IPS-15b (cell line): Measurements from ENCODE around the gene TPPP2.

Experiments used
- H3K27me3 ChIP-seq: one replicate; pipeline ENCODE4 v1.6.1; 2013; ENCODE audit warnings: low read length; ENCODE audit not compliant: control insufficient read depth, insufficient read depth
- H3K36me3 ChIP-seq: one replicate; pipeline ENCODE4 v1.6.1; 2013; ENCODE audit warnings: low read length; ENCODE audit not compliant: control insufficient read depth, insufficient read depth
- H3K4me1 ChIP-seq: one replicate; pipeline ENCODE4 v1.6.1; 2013; ENCODE audit warnings: mild to moderate bottlenecking, low read length; ENCODE audit not compliant: control insufficient read depth, insufficient read depth
- H3K4me3 ChIP-seq: one replicate; pipeline ENCODE4 v1.5.1; 2013; ENCODE audit warnings: low read depth, low read length
- H3K9ac ChIP-seq: one replicate; pipeline ENCODE4 v1.6.1; 2013; ENCODE audit warnings: low read depth, mild to moderate bottlenecking, low read length
- H3K9me3 ChIP-seq: one replicate; pipeline ENCODE4 v1.6.1; 2013; ENCODE audit warnings: mild to moderate bottlenecking, low read length; ENCODE audit not compliant: control insufficient read depth, insufficient read depth

The TPPP2 gene

DNA sequence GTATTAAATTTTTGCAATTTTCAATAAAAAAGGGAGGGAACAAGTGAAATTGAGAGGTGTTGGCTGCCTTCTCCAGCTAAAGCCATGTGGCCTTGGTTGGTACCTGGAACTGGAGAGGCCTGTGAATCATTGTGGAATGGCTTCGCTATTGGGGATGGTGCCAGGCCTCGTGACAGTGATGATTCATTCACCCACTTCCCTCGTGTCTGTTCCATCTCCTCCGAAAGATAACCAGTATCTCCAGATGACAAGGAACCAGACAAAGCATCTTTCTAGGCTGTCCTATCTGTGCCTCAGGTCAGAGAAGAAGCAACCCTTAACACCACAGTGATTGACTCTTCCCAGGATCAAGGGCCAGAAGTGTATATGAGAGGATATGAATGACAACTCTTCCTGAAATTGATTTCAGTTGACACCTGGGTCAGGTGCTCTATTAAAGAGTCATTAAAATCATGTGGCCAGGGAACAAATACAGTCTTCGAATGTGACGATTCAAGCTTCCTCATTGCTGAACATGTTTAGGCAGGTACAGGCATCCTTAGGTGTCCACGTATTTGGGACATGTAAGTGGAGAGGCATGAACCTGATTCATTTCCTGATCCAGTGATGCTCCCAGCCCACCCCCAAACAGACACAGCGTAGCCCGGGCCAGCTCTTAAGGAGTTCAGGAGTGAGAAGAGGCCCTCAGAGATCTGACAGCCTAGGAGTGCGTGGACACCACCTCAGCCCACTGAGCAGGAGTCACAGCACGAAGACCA, 11.8 kb downstream of the TPPP2 start, which contains the start of gene RNASE7:
RNASE7 (plus strand) TSS at position 687 of the 758 bp plus-strand sequence. CDS start 631 bp downstream, outside the sequence.
- Histone ChIP-seq H3K27me3 (no peaks in the 10 kb centered on the region), H3K4me1 (peaks cover 13% of the 10 kb centered on the region), H3K9ac (no peak within 1 kb of the TSS), H3K4me3 (no peak within 1 kb of the TSS), H3K36me3 (no peaks in the 10 kb centered on the region), H3K9me3 (no peaks in the 10 kb centered on the region)

DNA sequence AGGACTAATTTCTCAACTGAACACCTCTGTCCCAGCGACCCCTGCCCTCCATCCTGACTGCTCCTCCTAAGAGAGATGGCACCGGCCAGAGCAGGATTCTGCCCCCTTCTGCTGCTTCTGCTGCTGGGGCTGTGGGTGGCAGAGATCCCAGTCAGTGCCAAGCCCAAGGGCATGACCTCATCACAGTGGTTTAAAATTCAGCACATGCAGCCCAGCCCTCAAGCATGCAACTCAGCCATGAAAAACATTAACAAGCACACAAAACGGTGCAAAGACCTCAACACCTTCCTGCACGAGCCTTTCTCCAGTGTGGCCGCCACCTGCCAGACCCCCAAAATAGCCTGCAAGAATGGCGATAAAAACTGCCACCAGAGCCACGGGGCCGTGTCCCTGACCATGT, 12.9 kb downstream of the TPPP2 start:
- no peaks in the 10 kb centered on the region for H3K27me3 ChIP-seq
- H3K4me1 ChIP-seq, result peaks cover 13% of the 10 kb centered on the region

DNA sequence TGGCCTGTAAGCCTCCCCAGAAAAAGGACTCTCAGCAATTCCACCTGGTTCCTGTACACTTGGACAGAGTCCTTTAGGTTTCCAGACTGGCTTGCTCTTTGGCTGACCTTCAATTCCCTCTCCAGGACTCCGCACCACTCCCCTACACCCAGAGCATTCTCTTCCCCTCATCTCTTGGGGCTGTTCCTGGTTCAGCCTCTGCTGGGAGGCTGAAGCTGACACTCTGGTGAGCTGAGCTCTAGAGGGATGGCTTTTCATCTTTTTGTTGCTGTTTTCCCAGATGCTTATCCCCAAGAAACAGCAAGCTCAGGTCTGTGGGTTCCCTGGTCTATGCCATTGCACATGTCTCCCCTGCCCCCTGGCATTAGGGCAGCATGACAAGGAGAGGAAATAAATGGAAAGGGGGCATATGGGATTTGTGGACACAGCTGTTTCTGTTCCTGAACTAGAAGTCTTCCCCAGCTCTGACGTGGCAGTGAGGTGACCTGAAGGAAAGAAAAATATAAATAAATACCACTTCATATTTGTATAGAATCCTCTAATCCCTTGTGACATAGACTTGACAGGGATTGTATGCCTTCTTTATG, 13.5 kb downstream of the TPPP2 start:
- H3K9me3 ChIP-seq, result no peaks in the 10 kb centered on the region
- H3K4me1 ChIP-seq, result peaks cover 12% of the 10 kb centered on the region
- no peak overlapping the region for H3K9ac ChIP-seq
- no peak overlapping the region for H3K4me3 ChIP-seq
- no peaks in the 10 kb centered on the region for H3K36me3 ChIP-seq
- peaks cover 2% of the 10 kb centered on the region for H3K27me3 ChIP-seq

More for the DNA sequence above, 12.9 kb downstream of the TPPP2 start:
- Histone ChIP-seq H3K4me3 (no peak overlapping the region), H3K9ac (no peak overlapping the region), H3K36me3 (no peaks in the 10 kb centered on the region), H3K9me3 (no peaks in the 10 kb centered on the region)

- no peaks in the 10 kb centered on the region for H3K36me3 ChIP-seq
- H3K4me3 ChIP-seq, result no peak overlapping the region
- H3K9me3 ChIP-seq, result no peaks in the 10 kb centered on the region
- no peak overlapping the region for H3K9ac ChIP-seq
- peaks cover 2% of the 10 kb centered on the region for H3K27me3 ChIP-seq
- H3K4me1 ChIP-seq, result peaks cover 8% of the 10 kb centered on the region
Measured at GRCh38 chr14:21043974-21044618, 14.1 kb downstream of the TPPP2 start.

GRCh38 chr14:21047378-21047781, 17.4 kb downstream of the TPPP2 start:
- Histone ChIP-seq H3K36me3 (no peaks in the 10 kb centered on the region), H3K4me3 (no peak overlapping the region), H3K9ac (no peak overlapping the region), H3K4me1 (no peaks in the 10 kb centered on the region), H3K9me3 (no peaks in the 10 kb centered on the region), H3K27me3 (peaks cover 2% of the 10 kb centered on the region)

DNA sequence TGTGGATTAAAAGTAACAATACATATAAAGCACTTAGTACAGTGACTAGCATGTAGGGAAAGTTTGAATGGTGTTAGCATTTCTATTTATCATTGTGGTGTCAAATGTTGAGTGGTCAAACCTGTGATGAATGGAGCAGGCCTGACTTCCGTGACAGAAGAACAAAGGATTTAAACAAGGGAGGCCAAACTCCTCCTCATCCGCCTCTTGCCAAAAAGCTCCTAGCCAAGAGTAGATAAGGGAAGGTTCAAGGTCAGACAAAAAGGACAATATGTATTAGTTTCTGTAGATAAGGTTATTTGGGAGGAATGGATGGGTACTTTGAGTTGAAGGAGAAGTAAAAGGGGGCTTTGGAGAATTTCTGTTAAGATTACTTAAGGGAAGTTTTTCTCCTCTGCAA, 18.6 kb downstream of the TPPP2 start:
- no peaks in the 10 kb centered on the region for H3K4me1 ChIP-seq
- H3K9me3 ChIP-seq, result no peaks in the 10 kb centered on the region
- H3K4me3 ChIP-seq, result no peak overlapping the region
- H3K27me3 ChIP-seq, result peaks cover 2% of the 10 kb centered on the region
- no peaks in the 10 kb centered on the region for H3K36me3 ChIP-seq
- no peak overlapping the region for H3K9ac ChIP-seq

- H3K9ac ChIP-seq, result no peak overlapping the region
- H3K9me3 ChIP-seq, result no peaks in the 10 kb centered on the region
- no peaks in the 10 kb centered on the region for H3K36me3 ChIP-seq
- no peaks in the 10 kb centered on the region for H3K4me1 ChIP-seq
- H3K4me3 ChIP-seq, result no peak overlapping the region
- peaks cover 2% of the 10 kb centered on the region for H3K27me3 ChIP-seq
Measured at GRCh38 chr14:21049271-21049673, 19.3 kb downstream of the TPPP2 start.

DNA sequence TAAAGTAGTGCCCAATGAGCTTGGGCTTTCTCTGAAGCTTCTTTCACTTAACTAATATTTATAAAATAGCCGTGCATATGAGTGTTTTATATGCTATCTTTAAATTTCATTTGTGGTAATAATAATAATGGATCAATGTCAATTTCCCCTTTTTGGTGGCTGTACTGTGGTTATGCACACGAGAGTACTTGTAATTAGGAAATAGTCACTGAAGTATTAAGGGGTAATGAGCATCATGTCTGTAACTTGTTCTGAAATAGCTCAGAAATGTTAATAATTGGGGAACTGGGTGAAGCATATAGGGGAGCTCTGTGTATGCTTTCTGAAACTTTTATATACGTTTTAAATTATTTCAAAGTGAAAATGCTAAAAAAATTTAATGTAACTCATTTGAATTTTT, 20.6 kb downstream of the TPPP2 start:
- no peaks in the 10 kb centered on the region for H3K9me3 ChIP-seq
- peaks cover 2% of the 10 kb centered on the region for H3K27me3 ChIP-seq
- no peaks in the 10 kb centered on the region for H3K4me1 ChIP-seq
- H3K36me3 ChIP-seq, result no peaks in the 10 kb centered on the region
- no peak overlapping the region for H3K9ac ChIP-seq
- H3K4me3 ChIP-seq, result no peak overlapping the region

DNA sequence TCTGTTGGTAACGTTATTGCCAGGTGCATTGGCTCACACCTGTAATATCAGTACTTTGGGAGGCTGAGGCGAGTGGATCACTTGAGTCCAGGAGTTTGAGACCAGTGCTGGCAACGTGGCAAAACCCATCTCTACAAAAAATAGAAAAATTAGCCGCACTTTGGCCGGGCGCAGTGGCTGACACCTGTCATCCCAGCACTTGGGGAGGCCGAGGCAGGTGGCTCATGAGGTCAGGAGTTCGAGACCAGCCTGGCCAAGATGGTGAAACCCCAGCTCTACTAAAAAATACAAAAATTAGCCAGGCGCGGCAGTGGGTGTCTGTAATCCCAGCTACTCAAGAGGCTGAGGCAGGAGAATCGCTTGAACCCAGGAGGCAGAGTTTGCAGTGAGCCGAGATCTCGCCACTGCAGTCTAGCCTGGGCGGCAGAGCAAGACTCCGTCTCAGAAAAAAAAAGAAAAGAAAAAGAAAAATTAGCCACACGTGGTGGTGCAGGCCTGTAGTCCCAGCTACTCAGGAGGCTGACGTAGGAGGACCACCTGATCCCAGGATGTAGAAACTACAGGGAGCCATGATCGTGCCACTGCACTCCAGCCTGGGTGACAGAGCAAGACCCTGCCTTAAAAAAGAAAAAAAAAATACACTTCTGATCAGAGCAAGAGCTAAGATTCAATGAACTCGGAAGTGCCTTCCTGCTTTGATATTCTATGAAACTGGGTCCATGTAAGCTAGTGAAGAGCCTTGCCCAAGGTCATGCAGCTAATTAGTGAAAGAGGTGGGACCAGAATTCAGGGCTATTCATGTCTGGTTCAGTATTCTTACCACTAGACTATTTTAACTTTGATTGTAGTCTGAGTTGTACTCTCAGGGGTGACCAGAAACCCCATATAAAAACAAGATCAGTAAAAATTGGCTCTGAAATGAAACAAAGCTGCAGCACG, 23.4 kb downstream of the TPPP2 start:
- H3K36me3 ChIP-seq, result no peaks in the 10 kb centered on the region
- no peak overlapping the region for H3K4me3 ChIP-seq
- H3K27me3 ChIP-seq, result peaks cover 3% of the 10 kb centered on the region
- no peaks in the 10 kb centered on the region for H3K4me1 ChIP-seq
- H3K9ac ChIP-seq, result no peak overlapping the region
- no peaks in the 10 kb centered on the region for H3K9me3 ChIP-seq

DNA sequence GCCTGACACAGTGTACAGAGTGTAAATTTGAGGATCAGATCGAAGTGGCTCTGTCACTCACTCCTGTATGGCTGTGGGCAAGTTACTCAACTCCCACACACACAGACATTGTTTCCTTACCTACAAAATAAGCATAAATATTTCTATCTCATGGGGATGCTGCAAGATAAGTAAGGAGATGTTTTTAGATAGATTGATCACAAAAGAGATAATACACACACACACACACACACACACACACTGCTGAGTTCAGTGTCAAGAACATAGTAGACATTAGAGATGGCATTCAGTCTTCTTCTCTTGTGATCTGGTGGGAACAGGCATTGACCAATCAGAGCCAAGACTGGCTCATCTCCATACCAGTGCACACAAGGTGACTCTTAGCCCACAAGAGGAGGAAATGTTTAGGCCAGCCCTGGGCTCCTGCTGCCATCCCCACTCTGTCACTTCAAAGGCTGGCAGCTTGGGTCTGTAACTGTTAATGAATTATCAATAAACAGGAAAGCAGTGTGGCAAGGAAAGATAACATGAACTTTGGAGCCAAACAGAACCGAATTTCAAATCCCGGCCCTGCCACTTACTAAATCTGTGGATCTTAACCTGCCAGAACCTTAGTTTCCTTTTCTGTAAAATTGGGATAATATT, 24.2 kb downstream of the TPPP2 start:
- no peaks in the 10 kb centered on the region for H3K4me1 ChIP-seq
- H3K9ac ChIP-seq, result no peak overlapping the region
- no peaks in the 10 kb centered on the region for H3K9me3 ChIP-seq
- peaks cover 3% of the 10 kb centered on the region for H3K27me3 ChIP-seq
- H3K36me3 ChIP-seq, result no peaks in the 10 kb centered on the region
- no peak overlapping the region for H3K4me3 ChIP-seq

- Histone ChIP-seq H3K9me3 (no peaks in the 10 kb centered on the region), H3K9ac (no peak overlapping the region), H3K4me3 (no peak overlapping the region), H3K36me3 (no peaks in the 10 kb centered on the region), H3K27me3 (peaks cover 3% of the 10 kb centered on the region), H3K4me1 (no peaks in the 10 kb centered on the region)
Measured at GRCh38 chr14:21054768-21055145, 24.7 kb downstream of the TPPP2 start.
